GM21576 (cell line): ENCODE data around the gene CDH5.
"Not testable (repeated sequence)": the region's sequence is repeated elsewhere in the genome, so short reads cannot be mapped to it uniquely, and the experiment has no call there.

Experiments
- ATAC-seq: cut with Tn5 transposase; IDR thresholded peaks from one replicate; pipeline ENCODE4 v1.9.1; 2021; ENCODE audit warnings: mild to moderate bottlenecking, moderate library complexity; ENCODE audit not compliant: unreplicated experiment

CDH5 gene

GRCh38 chr16:66366433-66367299 is at the start of gene CDH5:
CDH5 (plus strand) TSS chr16:66366691; CDS start chr16:66379338, 12,647 bp downstream.
- ATAC-seq: no peak

- no peak for ATAC-seq
Observed at GRCh38 chr16:66318505-66318904, 48.0 kb upstream of the CDH5 start.

DNA sequence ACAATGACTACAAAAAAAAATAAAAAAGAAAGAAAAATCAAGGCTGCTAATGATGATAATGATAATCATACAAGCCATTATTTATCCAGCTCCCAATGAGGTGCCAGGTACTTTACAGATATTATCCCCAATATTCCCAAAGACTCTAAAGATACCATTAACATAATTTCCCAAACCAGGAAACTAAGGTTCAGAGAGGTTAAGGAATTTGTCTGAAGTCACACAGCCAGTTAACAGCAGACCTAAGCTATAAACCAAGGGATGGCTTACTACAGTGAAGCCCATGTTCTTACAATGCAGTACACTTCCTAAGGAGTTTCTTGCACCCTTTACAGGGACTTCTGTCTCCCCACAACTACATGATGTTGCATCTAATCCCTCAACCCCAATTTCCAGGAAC is 45.7 kb upstream of the CDH5 start:
- no peak for ATAC-seq

- ATAC-seq: no peak
Observed at GRCh38 chr16:66322174-66322573, 44.3 kb upstream of the CDH5 start.

GRCh38 chr16:66324815-66325515 is 41.5 kb upstream of the CDH5 start:
- no peak for ATAC-seq

- ATAC-seq: no peak
Observed at GRCh38 chr16:66325717-66326376, 40.6 kb upstream of the CDH5 start.

DNA sequence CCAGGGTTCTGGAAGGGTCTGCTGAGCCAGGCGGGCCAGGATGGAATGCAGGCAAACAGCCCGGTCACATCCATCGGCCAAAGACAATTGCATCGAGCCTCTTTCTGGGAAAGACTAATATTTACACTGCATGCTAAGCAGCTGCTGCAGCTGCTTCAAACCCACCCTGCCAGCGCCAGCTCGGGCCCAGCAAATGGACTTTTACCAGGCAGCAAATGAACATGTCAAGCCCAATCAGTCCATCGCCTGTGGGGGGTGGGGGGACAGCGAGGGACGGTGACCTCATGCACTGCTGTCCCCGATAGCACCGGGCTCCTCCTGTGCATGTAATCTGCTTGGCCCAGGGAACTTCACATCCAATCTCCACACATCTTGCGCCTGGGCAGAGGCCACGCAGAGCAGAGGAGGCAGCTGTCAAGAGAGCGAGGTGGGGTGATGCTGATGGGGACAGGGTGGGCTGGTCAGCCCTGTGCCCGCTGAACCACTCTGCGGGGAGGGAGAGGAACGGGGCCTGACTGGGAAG is 39.4 kb upstream of the CDH5 start:
- no peak for ATAC-seq

DNA sequence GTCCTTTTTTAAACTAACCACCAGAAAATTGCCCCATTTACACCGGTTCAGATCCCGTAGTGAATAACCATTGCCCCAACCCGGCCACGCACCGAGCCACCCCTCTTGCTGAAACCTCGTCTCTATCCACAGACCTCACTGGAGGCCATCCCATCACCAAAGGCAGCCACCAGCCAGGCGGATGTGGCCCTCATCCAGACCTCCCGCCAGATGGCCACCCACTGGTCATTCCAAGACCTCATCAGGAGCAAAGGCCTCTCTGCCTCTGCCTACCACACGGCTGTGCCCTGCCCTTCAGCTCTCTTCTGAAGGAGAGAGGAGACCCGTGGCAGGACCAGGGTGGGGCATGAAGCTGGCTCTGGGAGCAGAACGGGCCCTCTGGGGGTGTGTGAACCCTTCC is 38.2 kb upstream of the CDH5 start:
- no peak for ATAC-seq

DNA sequence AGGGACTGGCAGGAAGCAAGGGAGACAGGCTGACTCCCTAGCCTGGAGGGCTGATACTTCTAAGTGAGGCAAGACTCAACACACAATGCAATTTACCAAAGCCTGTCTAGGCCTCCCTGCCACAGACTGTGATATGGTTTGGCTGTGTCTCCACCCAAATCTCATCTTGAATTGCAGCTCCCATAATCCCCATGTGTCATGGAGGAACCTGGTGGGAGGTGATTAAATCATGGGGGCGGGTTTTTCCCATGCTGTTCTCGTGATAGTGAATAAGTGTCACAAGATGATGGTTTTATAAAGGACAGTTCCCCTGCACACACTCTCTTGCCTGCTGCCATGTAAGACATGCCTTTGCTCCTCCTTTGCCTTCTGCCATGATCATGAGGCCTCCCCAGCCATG is 35.0 kb upstream of the CDH5 start:
- not testable (repeated sequence) for ATAC-seq

GRCh38 chr16:66332634-66333610 is 33.6 kb upstream of the CDH5 start:
- no peak for ATAC-seq

GRCh38 chr16:66334853-66335574 is 31.5 kb upstream of the CDH5 start:
- no peak for ATAC-seq

GRCh38 chr16:66335704-66336329 is 30.7 kb upstream of the CDH5 start:
- ATAC-seq: no peak

DNA sequence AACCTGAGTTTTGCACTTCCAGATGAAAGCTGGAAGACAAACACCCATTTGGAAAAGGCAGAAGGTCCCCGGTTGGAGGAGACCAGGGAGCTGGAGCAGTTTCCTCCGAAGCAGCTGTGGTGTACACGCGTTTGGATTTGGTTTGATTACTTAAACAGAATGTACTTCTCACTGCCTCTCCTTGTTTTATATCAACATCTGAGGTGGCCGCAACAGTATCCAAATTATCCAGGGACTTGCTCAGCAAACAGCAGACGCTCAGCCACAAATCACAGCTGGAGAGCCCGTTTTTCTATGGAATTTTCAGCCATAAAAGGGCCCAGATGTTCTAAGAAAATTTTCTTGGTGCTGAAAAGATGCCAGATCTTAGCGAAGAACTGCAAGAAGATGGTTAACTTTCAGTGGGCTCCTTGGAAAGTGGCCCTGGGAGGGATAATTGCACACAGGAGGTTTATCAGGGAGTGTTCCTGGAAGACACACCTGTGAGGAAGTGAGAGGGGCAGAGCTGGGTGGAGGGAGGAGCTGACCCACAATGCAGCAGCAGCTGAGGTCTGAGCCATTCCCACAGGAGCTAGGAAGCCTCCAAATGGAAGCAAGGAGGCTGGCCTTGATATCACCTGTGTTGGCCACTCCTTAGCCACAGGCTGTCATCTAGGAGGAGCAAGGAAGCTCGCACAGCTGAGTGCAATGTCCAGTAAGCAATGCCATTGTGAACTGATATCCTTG is 28.9 kb upstream of the CDH5 start:
- no peak for ATAC-seq

- ATAC-seq: no peak
Observed at GRCh38 chr16:66342294-66342900, 24.1 kb upstream of the CDH5 start.

- ATAC-seq: no peak
Observed at GRCh38 chr16:66344533-66345145, 21.9 kb upstream of the CDH5 start.

DNA sequence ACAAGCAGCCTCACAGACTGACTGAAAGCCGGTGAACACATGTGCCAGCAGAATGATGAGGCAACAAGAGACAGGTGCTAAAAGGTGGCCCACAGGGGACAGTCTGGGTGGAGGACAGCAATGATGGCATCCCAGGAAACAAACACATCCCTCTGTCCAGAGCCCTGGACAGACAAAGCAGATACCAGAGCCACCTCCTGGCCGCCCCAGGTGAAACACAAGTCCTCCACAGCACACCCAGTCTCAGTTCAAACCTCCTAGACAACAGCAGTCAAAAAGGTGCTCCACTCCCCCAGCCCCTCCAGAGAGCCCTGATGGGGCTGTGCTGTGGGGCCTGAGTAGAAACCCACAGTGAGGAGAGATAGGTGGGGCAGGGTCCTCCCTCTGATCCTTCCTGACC is 20.3 kb upstream of the CDH5 start:
- no peak for ATAC-seq

- no peak for ATAC-seq
Observed at GRCh38 chr16:66352304-66352703, 14.2 kb upstream of the CDH5 start.

DNA sequence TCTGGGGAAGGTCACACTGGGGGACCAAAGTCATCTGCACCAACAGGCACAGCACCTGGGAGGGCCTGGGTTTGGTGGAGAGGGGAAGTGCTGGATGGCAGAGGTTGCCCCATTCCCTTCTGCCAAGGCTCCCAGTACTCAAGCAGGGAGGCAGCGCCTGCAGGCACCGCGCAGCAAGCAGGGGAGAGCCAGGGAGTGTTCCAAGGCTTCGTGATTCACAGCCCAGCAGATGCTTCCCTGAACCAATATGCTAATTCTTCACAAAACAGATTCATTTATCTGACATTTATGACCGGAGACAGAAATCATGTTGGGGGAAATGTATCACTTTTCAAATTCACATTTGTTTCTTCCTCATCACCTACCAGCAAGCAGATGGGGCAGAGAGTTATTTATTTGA is 13.4 kb upstream of the CDH5 start:
- no peak for ATAC-seq
